H9 (cell line): ENCODE measurements around the gene NET1. TPM values are rescaled to one million over a fixed set of nuclear protein-coding genes. Genes with fewer than 3 reads are reported as not detected.

Experiments
- DNase-seq: peaks from one replicate; pipeline ENCODE4 v3.0.0-alpha.2; 2017
- H2AFZ ChIP-seq: one replicate; pipeline ENCODE4 v1.6.1; 2013; ENCODE audit warnings: mild to moderate bottlenecking, low read length, control low read depth, moderate library complexity
- H2AK5ac ChIP-seq: 2 replicates; pipeline ENCODE4 v1.6.1; 2013; ENCODE audit warnings: low read length, control low read depth, mixed read lengths; ENCODE audit not compliant: insufficient read length
- H2BK120ac ChIP-seq: one replicate; pipeline ENCODE4 v1.6.1; 2013; ENCODE audit warnings: low read depth, mild to moderate bottlenecking, low read length, control low read depth, inconsistent platforms; ENCODE audit not compliant: poor library complexity, severe bottlenecking
- H2BK12ac ChIP-seq: 2 replicates; pipeline ENCODE4 v1.6.1; 2013; ENCODE audit warnings: low read length, control low read depth, mixed read lengths, low read depth; ENCODE audit not compliant: insufficient read length
- H2BK15ac ChIP-seq: 2 replicates; pipeline ENCODE4 v1.6.1; 2013; ENCODE audit warnings: low read depth, low read length, control low read depth
- H2BK20ac ChIP-seq: one replicate; pipeline ENCODE4 v1.6.1; 2013; ENCODE audit warnings: low read depth, mild to moderate bottlenecking, low read length, control low read depth, inconsistent platforms; ENCODE audit not compliant: poor library complexity, severe bottlenecking
- H2BK5ac ChIP-seq: 2 replicates; pipeline ENCODE4 v1.6.1; 2013; ENCODE audit warnings: low read length, control low read depth, mixed read lengths; ENCODE audit not compliant: insufficient read length
- H3K14ac ChIP-seq: 2 replicates; pipeline ENCODE4 v1.6.1; 2013; ENCODE audit warnings: low read length, control low read depth; ENCODE audit not compliant: insufficient read depth
- H3K18ac ChIP-seq: 2 replicates; pipeline ENCODE4 v1.6.1; 2013; ENCODE audit warnings: low read depth, mild to moderate bottlenecking, mixed read lengths, low read length, control low read depth; ENCODE audit not compliant: insufficient read length
- H3K23ac ChIP-seq: 2 replicates; pipeline ENCODE4 v1.6.1; 2013; ENCODE audit warnings: low read length, control low read depth, mixed read lengths, low read depth; ENCODE audit not compliant: insufficient read length
- H3K23me2 ChIP-seq: 2 replicates; pipeline ENCODE4 v1.6.1; 2013; ENCODE audit warnings: low read depth, mild to moderate bottlenecking, mixed read lengths, low read length, control low read depth; ENCODE audit not compliant: insufficient read length, poor library complexity, severe bottlenecking
- H3K27ac ChIP-seq: 2 replicates; pipeline ENCODE4 v1.5.1; 2013; ENCODE audit warnings: low read length, control low read depth, mixed read lengths, low read depth; ENCODE audit not compliant: insufficient read length
- H3K27me3 ChIP-seq: 2 replicates; pipeline ENCODE4 v1.6.1; 2013; ENCODE audit warnings: low read length, control low read depth, inconsistent platforms; ENCODE audit not compliant: insufficient read depth
- H3K4ac ChIP-seq: 2 replicates; pipeline ENCODE4 v1.6.1; 2013; ENCODE audit warnings: low read depth, mild to moderate bottlenecking, control low read depth, inconsistent platforms, low read length, moderate library complexity
- H3K4me1 ChIP-seq: 2 replicates; pipeline ENCODE4 v1.6.1; 2013; ENCODE audit warnings: low read length, control low read depth, inconsistent platforms; ENCODE audit not compliant: insufficient read depth
- H3K4me2 ChIP-seq: 2 replicates; pipeline ENCODE4 v1.6.1; 2013; ENCODE audit warnings: low read length, control low read depth, mixed read lengths; ENCODE audit not compliant: insufficient read length, insufficient read depth
- H3K56ac ChIP-seq: 2 replicates; pipeline ENCODE4 v1.6.1; 2013; ENCODE audit warnings: low read depth, mild to moderate bottlenecking, mixed read lengths, low read length, control low read depth; ENCODE audit not compliant: insufficient read length
- H3K79me1 ChIP-seq: 2 replicates; pipeline ENCODE4 v1.6.1; 2013; ENCODE audit warnings: low read depth, mild to moderate bottlenecking, moderate library complexity, low read length, control low read depth, inconsistent platforms; ENCODE audit not compliant: insufficient read depth, poor library complexity, severe bottlenecking
- H3K79me2 ChIP-seq: 2 replicates; pipeline ENCODE4 v1.6.1; 2013; ENCODE audit warnings: low read length, control low read depth, inconsistent platforms; ENCODE audit not compliant: insufficient read depth
- H3K9ac ChIP-seq: 2 replicates; pipeline ENCODE4 v1.6.1; 2013; ENCODE audit warnings: low read length, control low read depth, mixed read lengths; ENCODE audit not compliant: insufficient read length; ENCODE audit errors: extremely low read depth
- H3K9me3 ChIP-seq: one replicate; pipeline ENCODE4 v1.6.1; 2013; ENCODE audit warnings: low read depth, low read length, inconsistent platforms; ENCODE audit not compliant: control insufficient read depth
- H3T11ph ChIP-seq: one replicate; pipeline ENCODE4 v1.6.1; 2013; ENCODE audit warnings: mild to moderate bottlenecking, low read length, control low read depth, inconsistent platforms
- H4K20me1 ChIP-seq: one replicate; pipeline ENCODE4 v1.6.1; 2013; ENCODE audit not compliant: control insufficient read depth, insufficient read length, insufficient read depth
- H4K5ac ChIP-seq: 2 replicates; pipeline ENCODE4 v1.6.1; 2013; ENCODE audit warnings: low read depth, mild to moderate bottlenecking, mixed read lengths, low read length, control low read depth; ENCODE audit not compliant: insufficient read length
- H4K8ac ChIP-seq: replicated peaks from 2 replicates; pipeline ENCODE4 v1.6.1; 2013; ENCODE audit warnings: low read length, control low read depth, mixed read lengths, low read depth; ENCODE audit not compliant: insufficient read length
- H4K91ac ChIP-seq: 2 replicates; pipeline ENCODE4 v1.6.1; 2013; ENCODE audit warnings: low read depth, mild to moderate bottlenecking, moderate library complexity, mixed read lengths, low read length, control low read depth; ENCODE audit not compliant: insufficient read length
- H3K27ac Mint-ChIP-seq, 3 experiments: 2 replicates in 2 of 3; 3 replicates in 1 of 3; pipeline ENCODE4 v1.8.0; 2020 to 2021; ENCODE audit warnings: mixed read lengths in 3 of 3, mild to moderate bottlenecking in 1 of 3, moderate library complexity in 1 of 3
- H3K27me3 Mint-ChIP-seq: 2 replicates; pipeline ENCODE4 v1.8.0; 2021; ENCODE audit warnings: low read depth, mild to moderate bottlenecking, moderate library complexity, mixed read lengths
- H3K36me3 Mint-ChIP-seq, 3 experiments: 2 replicates in 2 of 3; 3 replicates in 1 of 3; pipeline ENCODE4 v1.8.0; 2020 to 2021; ENCODE audit warnings: low read depth in 3 of 3, mixed read lengths in 3 of 3; ENCODE audit not compliant: insufficient read depth in 1 of 3
- H3K4me1 Mint-ChIP-seq, 2 experiments: 2 replicates each; pipeline ENCODE4 v1.8.0; 2020; ENCODE audit warnings: mixed read lengths in 2 of 2
- H3K4me3 Mint-ChIP-seq, 2 experiments: 2 replicates in 1 of 2; 3 replicates in 1 of 2; pipeline ENCODE4 v1.8.0; 2020 to 2021; ENCODE audit warnings: mild to moderate bottlenecking in 2 of 2, mixed read lengths in 2 of 2, moderate library complexity in 1 of 2
- H3K9me3 Mint-ChIP-seq, 2 experiments: 2 replicates in 1 of 2; 3 replicates in 1 of 2; pipeline ENCODE4 v1.8.0; 2020; ENCODE audit warnings: mild to moderate bottlenecking in 2 of 2, mixed read lengths in 2 of 2, moderate library complexity in 1 of 2
- CTCF ChIP-seq: fragments of 200-600 bp; sonication (generic); conservative IDR thresholded peaks from 3 replicates; pipeline ENCODE4 v1.8.0; 2021; ENCODE audit warnings: antibody characterized with exemption, mild to moderate bottlenecking
- WGBS: extraction: QIAGEN DNeasy Blood & Tissue Kit; methylation state at CpG from one replicate; pipeline ENCODE4 v1.1.7; 2013; ENCODE audit warnings: missing lambda C conversion rate, low lambda C conversion rate, mixed read lengths; ENCODE audit not compliant: insufficient read length; ENCODE audit errors: extremely low coverage; 5-methylcytosine and 5-hydroxymethylcytosine counted together
- total RNA-seq: library from RNA; stranded (reverse); gene quantifications from 2 replicates; pipeline ENCODE4 v1.2.1, GENCODE V29; 2021

NET1 gene
- total RNA-seq, 1 experiment from 2014 or later, result 50.6 TPM

- H3K4me2 ChIP-seq, result no peak overlapping the region
- no peak for DNase-seq
- H3K14ac ChIP-seq, result no peak overlapping the region
- H3K23me2 ChIP-seq, result no peaks in the 10 kb centered on the region
- no CpG with 5 or more reads among the region's 4 CpGs for WGBS
- H3K4me1 ChIP-seq, result no peaks in the 10 kb centered on the region; the same call in 1 of the 2 replicates
- no peak overlapping the region for H2BK15ac ChIP-seq
- no peak overlapping the region for H3K18ac ChIP-seq
- no peaks in the 10 kb centered on the region for H3K79me1 ChIP-seq
- no peak overlapping the region for H3K23ac ChIP-seq
- Mint-ChIP-seq H3K4me3 (no peak overlapping the region), H3K27me3 (no peaks in the 10 kb centered on the region), H3K9me3 (no peaks in the 10 kb centered on the region), H3K4me1 (peaks cover 28 to 29% of the 10 kb centered on the region in 2 experiments), H3K27ac (no peak overlapping the region; a peak in 1 of 7 replicates), H3K36me3 (peaks cover 40 to 44% (median 43%) of the 10 kb centered on the region in 3 experiments)
- no peaks in the 10 kb centered on the region for H3K9me3 ChIP-seq
- H2BK20ac ChIP-seq, result no peak overlapping the region
- H3K4ac ChIP-seq, result no peak overlapping the region
- H2BK12ac ChIP-seq, result no peak overlapping the region
- H3K9ac ChIP-seq, result no peak overlapping the region
- no peak overlapping the region for H2AFZ ChIP-seq
- no peak overlapping the region for H4K91ac ChIP-seq
- no peak overlapping the region for H4K5ac ChIP-seq
- no peak overlapping the region for H3T11ph ChIP-seq
- H3K27me3 ChIP-seq, result no peaks in the 10 kb centered on the region
- no peak overlapping the region for H3K27ac ChIP-seq
- H4K20me1 ChIP-seq, result no peaks in the 10 kb centered on the region
- peaks cover 14% of the 10 kb centered on the region; the same call in 1 of the 2 replicates for H3K79me2 ChIP-seq
- no peak overlapping the region for H4K8ac ChIP-seq
- H2BK5ac ChIP-seq, result no peak overlapping the region
- H3K56ac ChIP-seq, result no peak overlapping the region
- no peak overlapping the region for H2BK120ac ChIP-seq
- no peak for TF ChIP-seq CTCF
- no peak overlapping the region for H2AK5ac ChIP-seq
These were observed 38.4 kb downstream of the NET1 start for GRCh38 chr10:5450605-5451384.
